ENCODE results near the gene MKNK2.

DNA sequence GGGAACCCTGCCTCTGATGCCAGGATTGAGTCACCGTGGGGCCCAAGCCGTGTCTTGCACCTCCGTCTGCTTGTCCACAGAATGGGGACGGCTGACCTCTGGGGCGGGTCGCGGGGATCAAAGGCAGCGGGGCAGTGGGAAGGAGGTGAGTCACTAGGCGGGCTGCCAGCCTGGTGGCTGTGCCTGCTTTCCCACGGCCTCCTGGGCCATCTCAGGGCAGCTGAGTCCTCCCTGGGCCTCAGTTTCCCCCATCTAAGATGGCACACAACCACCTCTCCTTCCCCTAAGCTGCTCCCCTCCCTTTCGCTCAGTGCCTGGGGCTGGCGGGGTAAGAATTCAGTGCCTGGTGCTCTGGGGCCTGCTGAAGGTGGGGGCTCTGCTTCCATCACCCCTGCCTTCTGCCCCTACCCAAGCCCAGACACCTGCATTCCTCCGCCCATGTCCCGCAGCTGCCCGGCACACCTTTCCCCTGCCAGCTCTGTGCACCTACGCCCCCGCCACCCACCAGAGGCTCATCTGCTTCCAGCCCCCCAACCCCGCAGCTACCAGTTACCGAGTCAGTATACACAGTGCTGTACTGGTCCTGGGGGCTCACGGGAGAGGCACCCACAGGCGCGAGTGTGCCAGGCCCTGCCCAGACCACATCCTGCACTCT, 3.5 kb downstream of the MKNK2 start:
- no peak for TF ChIP-seq EZH2phosphoT487 (IDR thresholded peaks at IDR 0.05; ENCODE audit: insufficient read depth, low read depth)
- no peak for TF ChIP-seq EZH2 (IDR thresholded peaks at IDR 0.05; ENCODE audit: insufficient read depth, poor library complexity, severe bottlenecking)
